Upper lobe of left lung (tissue), 6 donors: Measurements from ENCODE around the gene KRT39. TPM values are rescaled to one million over a fixed set of nuclear protein-coding genes. Genes with fewer than 3 reads are reported as not detected.

Experiments
- ATAC-seq, 2 donors: fragments of 200-7000 bp; cut with Tn5 transposase; one replicate each; pipeline ENCODE4 v1.9.1; 2022; ENCODE audit warnings: mild to moderate bottlenecking in 2 of 2, moderate library complexity in 2 of 2; ENCODE audit not compliant: low FRiP score in 2 of 2
- DNase-seq, 2 donors: peaks; one replicate each; pipeline ENCODE4 v3.0.0-alpha.2; 2019 to 2020
- H3K27ac ChIP-seq, 4 donors: fragments of 200-600 bp; sonication (generic); one replicate each; pipeline ENCODE4 v1.5.1; 2016 to 2019
- H3K27me3 ChIP-seq, 4 donors: fragments of 200-600 bp; sonication (generic); one replicate each; pipeline ENCODE4 v1.5.1; 2017 to 2019
- H3K36me3 ChIP-seq, 4 donors: fragments of 200-600 bp; sonication (generic); one replicate each; pipeline ENCODE4 v1.5.1; 2016 to 2019
- H3K4me1 ChIP-seq, 4 donors: fragments of 200-600 bp; sonication (generic); one replicate each; pipeline ENCODE4 v1.5.1; 2018 to 2019
- H3K4me3 ChIP-seq, 4 donors: fragments of 200-600 bp; sonication (generic); one replicate each; pipeline ENCODE4 v1.5.1; 2017 to 2019; ENCODE audit warnings: mild to moderate bottlenecking in 2 of 4, moderate library complexity in 1 of 4
- H3K9me3 ChIP-seq, 4 donors: fragments of 200-600 bp; sonication (generic); one replicate each; pipeline ENCODE4 v1.5.1; 2018 to 2019
- EP300 ChIP-seq, 4 donors: sonication (generic); formaldehyde crosslinking; IDR thresholded peaks; one replicate each; pipeline ENCODE4 v1.5.1; 2017; ENCODE audit warnings: antibody characterized with exemption in 4 of 4, control low read depth in 2 of 4
- POLR2A ChIP-seq, 4 donors: fragments of 450-650 bp; IDR thresholded peaks; one replicate each; pipeline ENCODE4 v1.5.1; 2016 to 2017; ENCODE audit warnings: antibody characterized with exemption in 4 of 4, mild to moderate bottlenecking in 2 of 4
- POLR2AphosphoS5 ChIP-seq, 2 donors: sonication (generic); formaldehyde crosslinking; IDR thresholded peaks; one replicate each; pipeline ENCODE4 v1.5.1; 2017; ENCODE audit warnings: antibody characterized with exemption in 2 of 2
- WGBS, 2 donors: methylation state at CpG; one replicate each; pipeline ENCODE4 v1.1.5; 2017 to 2018; 5-methylcytosine and 5-hydroxymethylcytosine counted together
- total RNA-seq, 6 donors: library from RNA; depleted of rRNA in 4 of 6; stranded (reverse); fragments of >200 nt in 4 of 6; gene quantifications; one replicate each; pipeline versions ENCODE4 v1.1.0 to v1.2.1, GENCODE V29; 2016 to 2021
- TF ChIP-seq, protein P1 (sequence below), 6 experiments: fragments of 450-650 bp in 4 of 6; fragments of 200-600 bp in 2 of 6; sonication (generic) in 2 of 6; IDR thresholded peaks; one replicate each; pipeline ENCODE4 v1.5.1; 2016 to 2019; ENCODE audit warnings: antibody characterized with exemption in 6 of 6
- donor health status: DM: no; HTN: no; CAD: no; lungs with moderate emphysema.
- donor health status: DM: no; HTN: yes; CAD: no; lungs with severe emphysema.

Gene KRT39
- total RNA-seq, 6 donors from 2014 or later: not detected

DNA sequence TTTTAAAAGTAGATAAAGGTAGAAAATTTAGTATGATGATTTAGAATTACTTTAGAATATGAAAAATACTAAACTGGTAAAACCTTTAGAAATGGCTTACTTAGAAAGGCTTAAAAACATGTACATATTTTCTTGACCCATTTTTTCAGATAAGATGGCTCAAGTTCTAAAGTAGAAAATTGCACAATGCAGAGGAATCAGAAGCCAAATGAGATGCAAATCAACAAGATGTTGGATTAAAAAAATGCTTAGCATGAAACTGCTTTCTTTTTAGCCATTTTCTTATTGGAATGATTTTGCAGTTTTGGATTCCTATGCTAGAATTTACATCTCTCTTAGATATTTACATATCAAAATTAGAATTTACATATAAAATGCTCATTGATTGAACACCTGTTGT is 43.7 kb upstream of the KRT39 start:
- H3K27ac ChIP-seq: no peak overlapping the region
- no peaks in the 10 kb centered on the region for H3K4me1 ChIP-seq
- no peaks in the 10 kb centered on the region for H3K36me3 ChIP-seq
- H3K4me3 ChIP-seq: no peak overlapping the region
- TF ChIP-seq POLR2A (IDR thresholded peaks at IDR 0.05) (no peak), EP300 (IDR thresholded peaks at IDR 0.05) (no peak)
- DNase-seq (no peak), ATAC-seq (no peak)
- no peaks in the 10 kb centered on the region for H3K9me3 ChIP-seq
- H3K27me3 ChIP-seq: no peaks in the 10 kb centered on the region

DNA sequence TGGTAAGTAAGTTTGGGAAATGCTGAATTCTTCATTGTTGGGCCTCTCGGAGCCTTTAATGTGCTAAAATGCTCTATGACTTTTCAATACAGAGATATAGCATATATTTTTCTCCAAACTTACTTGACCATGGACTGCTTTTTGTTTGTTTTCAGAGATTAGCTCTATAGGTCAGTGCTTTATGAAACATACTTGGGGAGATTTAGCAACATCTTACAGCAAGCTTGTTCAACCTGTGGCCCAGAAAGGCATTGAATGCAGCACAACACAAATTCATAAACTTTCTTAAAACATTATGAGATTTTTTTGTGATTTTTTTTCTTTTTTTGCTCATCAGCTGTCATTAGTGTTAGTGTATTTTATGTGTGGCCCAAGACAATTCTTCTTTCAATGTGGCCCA is 43.2 kb upstream of the KRT39 start:
- TF ChIP-seq POLR2AphosphoS5 (IDR thresholded peaks at IDR 0.05) (no peak), POLR2A (IDR thresholded peaks at IDR 0.05) (no peak), EP300 (IDR thresholded peaks at IDR 0.05) (no peak)
- TF ChIP-seq, protein P1, sequence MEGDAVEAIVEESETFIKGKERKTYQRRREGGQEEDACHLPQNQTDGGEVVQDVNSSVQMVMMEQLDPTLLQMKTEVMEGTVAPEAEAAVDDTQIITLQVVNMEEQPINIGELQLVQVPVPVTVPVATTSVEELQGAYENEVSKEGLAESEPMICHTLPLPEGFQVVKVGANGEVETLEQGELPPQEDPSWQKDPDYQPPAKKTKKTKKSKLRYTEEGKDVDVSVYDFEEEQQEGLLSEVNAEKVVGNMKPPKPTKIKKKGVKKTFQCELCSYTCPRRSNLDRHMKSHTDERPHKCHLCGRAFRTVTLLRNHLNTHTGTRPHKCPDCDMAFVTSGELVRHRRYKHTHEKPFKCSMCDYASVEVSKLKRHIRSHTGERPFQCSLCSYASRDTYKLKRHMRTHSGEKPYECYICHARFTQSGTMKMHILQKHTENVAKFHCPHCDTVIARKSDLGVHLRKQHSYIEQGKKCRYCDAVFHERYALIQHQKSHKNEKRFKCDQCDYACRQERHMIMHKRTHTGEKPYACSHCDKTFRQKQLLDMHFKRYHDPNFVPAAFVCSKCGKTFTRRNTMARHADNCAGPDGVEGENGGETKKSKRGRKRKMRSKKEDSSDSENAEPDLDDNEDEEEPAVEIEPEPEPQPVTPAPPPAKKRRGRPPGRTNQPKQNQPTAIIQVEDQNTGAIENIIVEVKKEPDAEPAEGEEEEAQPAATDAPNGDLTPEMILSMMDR (IDR thresholded peaks at IDR 0.05): no peak
- no peaks in the 10 kb centered on the region for H3K9me3 ChIP-seq
- no peak overlapping the region for H3K4me3 ChIP-seq
- ATAC-seq (no peak), DNase-seq (no peak)
- no peaks in the 10 kb centered on the region for H3K27me3 ChIP-seq
- H3K27ac ChIP-seq: no peak overlapping the region
- WGBS, 2 donors: 83 to 95% methylated on average over 1 of the region's 1 CpG
- no peaks in the 10 kb centered on the region for H3K36me3 ChIP-seq
- no peaks in the 10 kb centered on the region for H3K4me1 ChIP-seq

DNA sequence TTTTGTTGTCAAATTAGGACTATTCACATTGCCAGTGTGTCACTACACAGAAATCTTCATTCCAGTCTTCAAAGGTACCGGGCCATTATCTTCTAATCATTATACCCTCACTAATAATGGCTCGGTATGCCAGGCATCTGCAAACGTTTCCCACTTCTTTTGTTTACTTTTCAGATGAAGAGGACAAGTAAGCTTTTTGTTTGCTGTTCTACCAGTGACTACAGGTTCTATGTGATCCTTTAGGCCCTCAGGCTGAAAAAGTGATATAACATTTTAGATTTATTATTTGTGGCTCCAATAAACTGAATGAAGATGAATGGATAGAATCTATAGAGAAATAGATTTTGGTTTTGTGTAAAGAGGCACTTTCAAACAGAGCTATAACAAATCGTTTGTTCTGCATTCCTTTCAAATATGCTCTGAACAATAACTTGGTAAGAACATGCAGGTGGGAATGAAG is 42.6 kb upstream of the KRT39 start:
- Histone ChIP-seq H3K36me3 (no peaks in the 10 kb centered on the region), H3K27me3 (no peaks in the 10 kb centered on the region), H3K9me3 (no peaks in the 10 kb centered on the region), H3K4me1 (no peaks in the 10 kb centered on the region), H3K4me3 (no peak overlapping the region), H3K27ac (no peak overlapping the region)
- TF ChIP-seq, protein P1 (IDR thresholded peaks at IDR 0.05): no peak
- TF ChIP-seq EP300 (IDR thresholded peaks at IDR 0.05) (no peak), POLR2AphosphoS5 (IDR thresholded peaks at IDR 0.05) (no peak), POLR2A (IDR thresholded peaks at IDR 0.05) (no peak)
- 50 to 52% methylated on average over 4 of the region's 4 CpGs for WGBS, 2 donors
- DNase-seq (no peak), ATAC-seq (no peak)

DNA sequence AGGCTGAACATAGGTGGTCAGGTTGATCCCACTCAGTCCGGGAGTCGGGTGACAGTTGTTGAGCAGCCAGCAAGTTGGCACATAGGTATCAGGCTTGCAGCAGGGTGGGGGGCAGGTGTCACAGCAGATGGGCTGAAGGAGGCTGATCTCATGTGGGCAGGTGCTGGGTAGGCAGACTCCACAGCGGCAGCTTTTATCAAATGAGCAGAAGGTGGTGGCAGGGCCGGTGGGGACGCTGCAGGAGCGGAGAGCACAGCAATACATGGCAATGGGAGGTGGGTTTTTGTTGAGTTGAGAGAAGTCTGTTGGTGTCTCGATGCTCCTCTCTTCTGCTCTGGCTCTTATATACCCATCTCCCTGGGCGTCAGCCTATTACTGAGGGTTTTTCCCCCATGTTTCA is 42.1 kb upstream of the KRT39 start, which contains the start of gene KRTAP3-1:
Gene KRTAP3-1, minus strand, starts transcription at position 318 of the 400 bp plus-strand sequence. Its CDS starts 54 bp downstream, at position 264.
- no peaks in the 10 kb centered on the region for H3K27me3 ChIP-seq
- no peak within 1 kb of the TSS for H3K4me3 ChIP-seq
- H3K36me3 ChIP-seq: no peaks in the 10 kb centered on the region
- DNase-seq: peak in 1 of 2 donors; percentile 34
- TF ChIP-seq POLR2A (IDR thresholded peaks at IDR 0.05): no peak
- no peak for TF ChIP-seq EP300 (IDR thresholded peaks at IDR 0.05)
- TF ChIP-seq, protein P1 (IDR thresholded peaks at IDR 0.05): no peak
- no peak for TF ChIP-seq POLR2AphosphoS5 (IDR thresholded peaks at IDR 0.05)
- no peak for ATAC-seq
- 84 to 87% methylated on average over 8 of the region's 8 CpGs for WGBS, 2 donors
- H3K9me3 ChIP-seq: no peaks in the 10 kb centered on the region
- no peak within 1 kb of the TSS for H3K27ac ChIP-seq
- no peaks in the 10 kb centered on the region for H3K4me1 ChIP-seq

DNA sequence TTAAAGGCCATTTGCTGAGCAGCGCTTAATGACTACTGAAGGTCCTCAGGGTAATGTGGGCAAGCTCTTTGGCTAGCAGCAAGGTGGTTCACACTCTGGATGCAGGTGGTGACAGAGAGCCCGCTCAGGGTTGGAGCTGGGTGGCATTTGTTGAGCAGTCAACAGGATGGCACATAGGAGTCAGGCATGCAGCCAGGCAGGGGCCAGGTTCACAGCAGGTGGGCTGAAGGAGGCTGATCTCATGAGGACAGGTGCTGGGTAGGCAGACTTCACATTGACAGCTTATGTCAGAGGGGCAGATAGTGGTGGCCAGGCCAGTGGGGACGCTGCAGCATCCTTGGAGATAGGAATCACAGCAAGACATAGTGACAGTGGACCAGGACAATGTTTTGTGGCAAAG is 37.6 kb upstream of the KRT39 start:
- TF ChIP-seq POLR2AphosphoS5 (IDR thresholded peaks at IDR 0.05): no peak
- WGBS, 2 donors: 89 to 100% methylated on average over 2 to 3 of the region's 3 CpGs
- ATAC-seq: no peak

DNA sequence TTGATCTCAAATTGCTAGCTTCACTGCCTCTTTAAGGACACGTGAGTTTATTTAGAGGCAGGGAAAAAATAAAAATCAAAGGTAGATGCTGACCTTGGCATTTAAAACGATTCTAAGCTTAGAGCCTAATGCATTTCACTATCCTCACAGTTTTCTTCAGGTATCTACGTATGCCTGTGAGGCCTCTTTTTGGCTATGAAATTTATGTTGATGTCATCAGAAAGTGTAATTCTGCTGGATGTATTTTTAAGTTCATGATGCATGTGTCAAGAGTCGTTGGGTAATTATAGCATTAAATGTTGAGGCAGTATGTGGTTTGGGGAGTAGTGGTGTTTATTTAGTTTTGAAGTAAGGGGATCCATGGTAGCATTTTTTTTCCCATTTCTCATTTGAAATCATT is 37.2 kb upstream of the KRT39 start:
- H3K9me3 ChIP-seq: no peaks in the 10 kb centered on the region
- H3K27me3 ChIP-seq: no peaks in the 10 kb centered on the region
- ATAC-seq (no peak), DNase-seq (no peak)
- H3K27ac ChIP-seq: no peak overlapping the region
- WGBS, 2 donors: 64 to 70% methylated on average over 4 of the region's 4 CpGs
- H3K4me3 ChIP-seq: no peak overlapping the region
- H3K4me1 ChIP-seq: no peaks in the 10 kb centered on the region
- H3K36me3 ChIP-seq: no peaks in the 10 kb centered on the region
- TF ChIP-seq, protein P1 (IDR thresholded peaks at IDR 0.05): no peak
- TF ChIP-seq POLR2A (IDR thresholded peaks at IDR 0.05) (no peak), POLR2AphosphoS5 (IDR thresholded peaks at IDR 0.05) (no peak), EP300 (IDR thresholded peaks at IDR 0.05) (no peak)

More for the DNA sequence above, 37.6 kb upstream of the KRT39 start:
- Histone ChIP-seq H3K4me3 (no peak overlapping the region), H3K27me3 (no peaks in the 10 kb centered on the region), H3K9me3 (no peaks in the 10 kb centered on the region), H3K4me1 (no peaks in the 10 kb centered on the region), H3K27ac (no peak overlapping the region), H3K36me3 (no peaks in the 10 kb centered on the region)
- DNase-seq: no peak
